Activated CD8-positive, alpha-beta T cell treated with anti-CD3 and anti-CD28 coated beads for 36 hours (primary cell): ENCODE data around the gene GAL3ST2. TPM values are rescaled to one million over a fixed set of nuclear protein-coding genes. Genes with fewer than 3 reads are reported as not detected.
A peak's percentile ranks its signal among the peaks of the same experiment; 100 is the strongest.

ENCODE experiments used
- ATAC-seq: fragments of 200-7000 bp; cut with Tn5 transposase; one replicate; pipeline ENCODE4 v1.10.0; 2021; ENCODE audit warnings: mild to moderate bottlenecking, moderate library complexity
- CTCF ChIA-PET: fragments of 350-600 bp; sonication (Branson Sonifier 250); formaldehyde crosslinking; loops from one replicate; lab custom pipeline; 2021; ENCODE audit warnings: antibody characterized with exemption; lab: Charles Lee
- POLR2A ChIA-PET: fragments of 350-600 bp; sonication (Branson Sonifier 250); formaldehyde crosslinking; loops from one replicate; lab custom pipeline; 2021; ENCODE audit warnings: antibody characterized with exemption; lab: Charles Lee
- DNase-seq: peaks from one replicate; pipeline ENCODE4 v3.0.0-alpha.2; 2020
- H3K27ac Mint-ChIP-seq: one replicate; pipeline ENCODE4 v1.8.0; 2021; ENCODE audit warnings: mild to moderate bottlenecking, mixed read lengths
- H3K27me3 Mint-ChIP-seq: one replicate; pipeline ENCODE4 v1.8.0; 2021; ENCODE audit warnings: mixed read lengths
- H3K36me3 Mint-ChIP-seq: one replicate; pipeline ENCODE4 v1.8.0; 2021; ENCODE audit warnings: low read depth, mixed read lengths
- H3K4me1 Mint-ChIP-seq: one replicate; pipeline ENCODE4 v1.8.0; 2021; ENCODE audit warnings: low read depth, mixed read lengths
- H3K4me3 Mint-ChIP-seq: one replicate; pipeline ENCODE4 v1.8.0; 2021; ENCODE audit warnings: mild to moderate bottlenecking, moderate library complexity, mixed read lengths
- H3K9me3 Mint-ChIP-seq: one replicate; pipeline ENCODE4 v1.8.0; 2021; ENCODE audit warnings: mixed read lengths
- CTCF ChIP-seq: fragments of 200-600 bp; IDR thresholded peaks from one replicate; pipeline ENCODE4 v1.8.0; 2022; ENCODE audit warnings: antibody characterized with exemption, mild to moderate bottlenecking
- intact Hi-C: fragments of 100-400 bp; cut with micrococcal nuclease; formaldehyde crosslinking; loops from one replicate; pipeline ENCODE4 v1.10.0; 2022
- total RNA-seq, 2 experiments: library from RNA; stranded (reverse); gene quantifications; one replicate each; pipeline ENCODE4 v1.2.3, GENCODE V29; 2021

GAL3ST2 gene
- total RNA-seq, 2 experiments from 2014 or later: 0.89 to 0.95 TPM

DNA sequence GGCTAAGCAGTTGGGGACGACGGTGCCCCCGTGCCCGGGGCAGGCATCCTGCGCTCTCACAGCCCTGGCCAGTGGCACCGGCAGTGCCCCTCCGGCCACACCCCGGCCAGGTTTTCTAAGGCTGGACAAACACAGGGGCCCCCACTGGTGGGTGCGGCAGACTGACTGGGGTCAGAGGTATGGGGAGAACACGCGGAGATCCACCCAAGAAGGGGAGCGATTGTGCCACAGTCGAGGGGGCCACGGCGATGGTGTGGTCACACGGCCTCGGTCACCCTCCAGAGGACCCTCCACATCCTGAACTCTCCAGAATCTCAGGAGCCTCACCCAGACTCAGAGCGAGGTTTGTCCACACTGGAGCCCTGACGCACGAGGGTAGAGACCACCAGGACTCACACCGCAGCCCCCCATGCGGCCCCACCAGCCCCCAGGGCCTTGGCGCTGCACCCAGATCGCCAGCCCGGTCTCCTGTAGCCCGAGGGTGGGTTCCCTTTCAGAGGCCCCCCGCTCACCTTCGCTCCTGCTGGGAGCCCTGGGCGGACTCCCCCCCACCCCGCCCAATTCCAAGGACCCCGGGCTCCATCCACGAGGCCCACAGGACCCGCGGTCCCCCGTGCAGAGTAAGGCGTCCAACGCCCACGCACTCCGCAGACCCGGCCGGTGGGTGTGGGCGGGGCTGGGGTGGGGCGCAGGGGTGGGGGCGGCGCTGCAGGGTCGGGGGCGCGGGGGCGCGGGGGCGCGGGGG is 66.9 kb downstream of the GAL3ST2 start:
- TF ChIP-seq CTCF: no peak
- ChIA-PET POLR2A (interaction anchor here (1.1 to 2.2 kb wide), 4 partner anchors 16 to 156 kb away, joined by 3 to 8 read pairs (median 7); no protein-coding TSS in a partner anchor), CTCF (interaction anchor here (0.6 to 1.2 kb wide), 2 partner anchors 56 to 71 kb away, joined by 3 read pairs; no protein-coding TSS in a partner anchor)
- Mint-ChIP-seq H3K4me1 (peaks cover 35% of the 10 kb centered on the region), H3K36me3 (peaks cover 3% of the 10 kb centered on the region), H3K27ac (peak overlapping the region; percentile 75), H3K9me3 (peaks cover 1% of the 10 kb centered on the region), H3K27me3 (peaks cover 6% of the 10 kb centered on the region), H3K4me3 (peak overlapping the region; percentile 51)
- intact Hi-C loops: no loop called here
- ATAC-seq: peak; percentile 1
- no peak for DNase-seq

DNA sequence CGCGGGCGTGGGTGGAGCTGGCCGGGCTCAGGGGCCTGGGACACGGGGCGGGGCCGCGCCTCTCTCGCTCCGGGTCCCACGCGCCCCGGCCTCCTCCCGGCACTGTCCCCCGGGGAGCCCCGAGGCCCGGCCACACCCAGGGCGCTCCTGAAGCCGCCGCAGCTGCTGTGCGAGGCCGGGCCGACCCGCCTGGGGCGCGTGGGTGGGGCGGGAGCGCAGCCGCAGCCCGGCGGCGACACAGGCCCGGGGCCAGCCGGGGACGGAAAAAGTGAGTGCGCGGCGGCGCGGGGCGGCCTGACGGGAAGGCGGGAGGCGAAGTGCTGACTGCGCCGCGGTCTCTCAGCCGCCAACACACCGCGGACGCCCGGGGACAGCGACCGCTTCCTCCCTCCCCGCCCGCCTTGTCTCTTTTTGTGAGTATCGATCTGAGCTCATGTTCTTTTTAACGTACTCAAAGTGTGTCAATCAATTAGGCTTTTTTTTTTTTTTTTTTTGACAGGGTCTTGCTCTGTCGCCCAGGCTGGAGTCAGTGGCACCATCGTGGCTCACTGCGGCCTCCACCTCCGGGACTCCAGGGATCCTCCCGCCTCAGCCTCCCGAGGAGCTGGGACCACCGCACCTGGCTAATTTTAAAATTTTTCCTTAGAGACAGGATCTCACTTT is 67.6 kb downstream of the GAL3ST2 start:
- intact Hi-C loops: no loop called here
- POLR2A ChIA-PET: interaction anchor here (1.2 to 2.2 kb wide), 3 partner anchors 16 to 157 kb away, joined by 6 to 8 read pairs (median 8); no protein-coding TSS in a partner anchor
- ATAC-seq: peak; percentile 82

DNA sequence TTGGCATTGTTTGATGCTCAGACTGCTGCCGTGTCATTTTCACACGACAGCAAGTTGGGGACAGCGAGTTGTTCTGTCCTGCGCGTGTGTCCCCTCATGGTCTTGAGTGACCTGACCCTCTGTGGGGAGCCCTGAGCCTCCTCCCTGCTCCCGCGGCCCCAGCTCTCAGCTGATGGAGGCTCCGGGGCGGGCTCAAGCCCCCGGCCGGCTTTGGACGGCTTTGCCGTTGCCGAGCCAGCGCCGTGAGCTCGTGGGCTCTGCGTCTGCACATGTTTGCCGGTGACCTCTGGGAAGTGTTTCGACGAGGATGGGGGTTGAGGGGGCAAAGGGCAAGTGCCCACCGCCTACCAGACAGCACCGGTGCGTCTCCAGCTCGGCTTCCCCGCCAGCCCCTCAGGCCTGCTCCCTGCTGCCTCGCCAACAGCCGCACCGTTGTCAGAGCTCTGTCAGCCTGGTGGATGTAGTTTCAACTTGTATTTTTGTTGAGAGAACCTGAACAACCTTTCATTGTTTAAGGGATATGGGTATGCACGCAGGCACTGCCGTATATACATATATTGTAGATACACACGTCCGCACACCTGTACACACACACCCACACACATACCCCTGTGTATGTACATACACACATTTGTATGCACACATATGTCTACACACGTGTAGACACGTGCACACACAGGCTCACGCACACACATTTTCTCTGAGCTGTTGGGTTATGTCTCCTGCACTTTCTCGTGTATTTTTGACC is 68.4 kb downstream of the GAL3ST2 start:
- DNase-seq (no peak), ATAC-seq (no peak)
- H3K9me3 Mint-ChIP-seq: peaks cover 1% of the 10 kb centered on the region
- intact Hi-C loops: no loop called here
- H3K27me3 Mint-ChIP-seq: peaks cover 4% of the 10 kb centered on the region
- no peak for TF ChIP-seq CTCF
- peak overlapping the region; percentile 58 for H3K4me3 Mint-ChIP-seq
- ChIA-PET POLR2A (interaction anchor here (0.7 to 2.2 kb wide), 4 partner anchors 13 to 158 kb away, joined by 3 to 8 read pairs (median 7); no protein-coding TSS in a partner anchor), CTCF (interaction anchor here (1.2 to 1.7 kb wide), 4 partner anchors 15 to 58 kb away, joined by 3 to 7 read pairs (median 4); partner anchors contain the start of gene RTP5)
- H3K4me1 Mint-ChIP-seq: peaks cover 35% of the 10 kb centered on the region
- H3K36me3 Mint-ChIP-seq: peaks cover 3% of the 10 kb centered on the region
- H3K27ac Mint-ChIP-seq: peak overlapping the region; percentile 75

More for the DNA sequence above, 67.6 kb downstream of the GAL3ST2 start:
- Mint-ChIP-seq H3K27ac (peak overlapping the region; percentile 75), H3K4me1 (peaks cover 35% of the 10 kb centered on the region), H3K27me3 (peaks cover 4% of the 10 kb centered on the region), H3K36me3 (peaks cover 3% of the 10 kb centered on the region), H3K4me3 (peak overlapping the region; percentile 58), H3K9me3 (peaks cover 1% of the 10 kb centered on the region)
- TF ChIP-seq CTCF: no peak
- CTCF ChIA-PET: interaction anchor here (0.6 to 1.7 kb wide), 4 partner anchors 16 to 72 kb away, joined by 3 to 7 read pairs (median 4); partner anchors contain the start of gene RTP5
- peak; percentile 91 for DNase-seq

DNA sequence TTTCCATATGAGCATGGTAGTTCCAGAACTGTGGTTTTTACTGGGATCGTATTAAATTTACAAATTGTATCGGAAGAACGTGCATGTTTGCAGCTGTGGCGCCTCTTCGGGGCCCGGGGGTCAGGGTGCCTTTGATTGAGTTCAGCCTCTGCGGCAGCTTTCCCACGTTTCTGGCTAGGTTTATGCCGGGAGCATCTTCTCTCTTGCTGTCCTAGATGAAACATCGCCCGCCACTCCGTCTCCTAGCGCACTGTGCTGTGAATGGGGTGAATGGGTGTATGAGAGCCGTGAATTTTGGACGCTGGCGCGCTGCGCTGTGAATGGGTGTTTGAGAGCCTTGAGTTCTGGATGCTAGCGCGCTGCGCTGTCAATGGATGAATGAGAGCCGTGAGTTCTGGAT is 69.8 kb downstream of the GAL3ST2 start:
- peaks cover 35% of the 10 kb centered on the region for H3K4me1 Mint-ChIP-seq
- H3K27me3 Mint-ChIP-seq: peaks cover 4% of the 10 kb centered on the region
- no peak for ATAC-seq
- POLR2A ChIA-PET: interaction anchor here (0.6 to 1.2 kb wide), 2 partner anchors 42 to 56 kb away, joined by 3 read pairs; no protein-coding TSS in a partner anchor
- peaks cover 1% of the 10 kb centered on the region for H3K9me3 Mint-ChIP-seq
- CTCF ChIA-PET: no interaction called here
- H3K27ac Mint-ChIP-seq: peak overlapping the region; percentile 82
- DNase-seq: no peak
- no peak overlapping the region for H3K4me3 Mint-ChIP-seq
- intact Hi-C loops: no loop called here
- H3K36me3 Mint-ChIP-seq: peaks cover 3% of the 10 kb centered on the region
- no peak for TF ChIP-seq CTCF
